H1 (cell line): ENCODE measurements around the gene KRTAP10-2. TPM values are rescaled to one million over a fixed set of nuclear protein-coding genes. Genes with fewer than 3 reads are reported as not detected.
A peak's percentile ranks its signal among the peaks of the same experiment; 100 is the strongest.

Source experiments
- CTCF ChIA-PET: fragments of 300-600 bp; sonication (Branson Sonifier 250); formaldehyde crosslinking; loops from one replicate; lab custom pipeline; 2021; ENCODE audit not compliant: partially characterized antibody; lab: Charles Lee
- POLR2A ChIA-PET: fragments of 300-600 bp; sonication (Branson Sonifier 250); formaldehyde crosslinking; loops from one replicate; lab custom pipeline; 2021; ENCODE audit warnings: inconsistent platforms; ENCODE audit not compliant: partially characterized antibody; lab: Charles Lee
- DNase-seq, 2 experiments: peaks; one replicate each; pipeline versions ENCODE4 v3.0.0 to v3.0.0-alpha.2; 2010 to 2022; ENCODE audit warnings: low spot score in 2 of 2, low read depth in 1 of 2, mixed read lengths in 1 of 2
- FAIRE-seq: peaks from 2 replicates; lab custom pipeline; 2011; peaks lifted over from hg19 to GRCh38; lab: Jason Lieb, UNC
- H2AFZ ChIP-seq: 2 replicates; pipeline ENCODE4 v1.8.1; 2012; ENCODE audit warnings: low read length, inconsistent platforms
- H2AK5ac ChIP-seq: 2 replicates; pipeline ENCODE4 v1.6.1; 2013; ENCODE audit warnings: low read depth, low read length
- H2BK120ac ChIP-seq: replicated peaks from 2 replicates; pipeline ENCODE3; 2013; ENCODE audit warnings: low read depth, low read length, inconsistent platforms
- H2BK12ac ChIP-seq: 2 replicates; pipeline ENCODE4 v1.6.1; 2013; ENCODE audit warnings: low read depth, low read length
- H2BK15ac ChIP-seq: 2 replicates; pipeline ENCODE4 v1.6.1; 2013; ENCODE audit warnings: low read length
- H2BK20ac ChIP-seq: 2 replicates; pipeline ENCODE4 v1.6.1; 2013; ENCODE audit warnings: low read length
- H2BK5ac ChIP-seq: 2 replicates; pipeline ENCODE4 v1.6.1; 2013; ENCODE audit warnings: low read depth, low read length
- H3K14ac ChIP-seq: 2 replicates; pipeline ENCODE4 v1.6.1; 2013; ENCODE audit warnings: inconsistent platforms; ENCODE audit not compliant: insufficient read length
- H3K18ac ChIP-seq: 2 replicates; pipeline ENCODE4 v1.6.1; 2013; ENCODE audit warnings: low read length; ENCODE audit errors: extremely low read depth
- H3K23ac ChIP-seq: 2 replicates; pipeline ENCODE4 v1.6.1; 2013; ENCODE audit warnings: inconsistent platforms; ENCODE audit not compliant: insufficient read length
- H3K23me2 ChIP-seq: 2 replicates; pipeline ENCODE4 v1.6.1; 2013; ENCODE audit warnings: low read depth, low read length
- H3K27ac ChIP-seq: 2 replicates; pipeline ENCODE4 v1.6.1; 2011; ENCODE audit warnings: low read depth, low read length, inconsistent platforms
- H3K27me3 ChIP-seq, 4 experiments: replicated peaks in 1 of 4; 1 replicate in 1 of 4; 2 replicates in 3 of 4; pipeline versions ENCODE4 v1.6.1 to v1.8.1; 2011 to 2013; ENCODE audit warnings: low read length in 3 of 4, mild to moderate bottlenecking in 3 of 4, inconsistent platforms in 2 of 4, mixed read lengths in 2 of 4, moderate library complexity in 1 of 4; ENCODE audit not compliant: control insufficient read depth in 3 of 4, insufficient read depth in 3 of 4; ENCODE audit errors: extremely low read depth in 1 of 4
- H3K36me3 ChIP-seq, 4 experiments: 2 replicates each; pipeline versions ENCODE4 v1.6.1 to v1.8.1; 2011 to 2013; ENCODE audit warnings: mild to moderate bottlenecking in 4 of 4, low read length in 3 of 4, moderate library complexity in 2 of 4, control low read depth in 1 of 4, inconsistent platforms in 1 of 4; ENCODE audit not compliant: insufficient read depth in 4 of 4, control insufficient read depth in 2 of 4
- H3K4ac ChIP-seq: replicated peaks from 2 replicates; pipeline ENCODE3; 2013; ENCODE audit warnings: low read length, low read depth, mixed read lengths, inconsistent platforms; ENCODE audit not compliant: insufficient read length
- H3K4me1 ChIP-seq, 4 experiments: replicated peaks in 1 of 4; 1 replicate in 1 of 4; 2 replicates in 3 of 4; pipeline versions ENCODE4 v1.6.1 to v1.8.1; 2011 to 2013; ENCODE audit warnings: low read length in 3 of 4, inconsistent platforms in 2 of 4, mixed read lengths in 1 of 4; ENCODE audit not compliant: insufficient read depth in 4 of 4, control insufficient read depth in 3 of 4
- H3K4me2 ChIP-seq, 2 experiments: 2 replicates each; pipeline versions ENCODE4 v1.6.1 to v1.8.1; 2011 to 2013; ENCODE audit warnings: low read depth in 2 of 2, low read length in 2 of 2, control low read depth in 1 of 2, inconsistent platforms in 1 of 2, mild to moderate bottlenecking in 1 of 2; ENCODE audit not compliant: insufficient read depth in 1 of 2
- H3K4me3 ChIP-seq, 4 experiments: fragments of 200-600, 300-600 bp in 1 of 4; sonication (generic), shearing (Covaris generic), sonication (Bioruptor Twin) in 1 of 4; 2 replicates each; pipeline versions ENCODE4 v1.5.1 to v1.8.1; 2011 to 2016; ENCODE audit warnings: low read length in 4 of 4, low read depth in 3 of 4, control low read depth in 2 of 4, inconsistent platforms in 2 of 4, mild to moderate bottlenecking in 2 of 4, mixed read lengths in 1 of 4, moderate library complexity in 1 of 4; ENCODE audit not compliant: insufficient read depth in 2 of 4; ENCODE audit errors: extremely low read depth in 1 of 4
- H3K56ac ChIP-seq: replicated peaks from 2 replicates; pipeline ENCODE3; 2013; ENCODE audit warnings: low read depth, mild to moderate bottlenecking, mixed read lengths, low read length, inconsistent platforms; ENCODE audit not compliant: insufficient read length
- H3K79me1 ChIP-seq: 2 replicates; pipeline ENCODE4 v1.6.1; 2013; ENCODE audit warnings: low read depth, low read length, control low read depth
- H3K79me2 ChIP-seq, 2 experiments: 2 replicates each; pipeline versions ENCODE4 v1.6.1 to v1.8.1; 2012 to 2013; ENCODE audit warnings: low read length in 2 of 2, mild to moderate bottlenecking in 2 of 2, inconsistent platforms in 1 of 2; ENCODE audit not compliant: insufficient read depth in 2 of 2, control insufficient read depth in 1 of 2
- H3K9ac ChIP-seq, 4 experiments: replicated peaks in 1 of 4; 1 replicate in 1 of 4; 2 replicates in 3 of 4; pipeline versions ENCODE4 v1.6.1 to v1.8.1; 2011 to 2013; ENCODE audit warnings: low read depth in 3 of 4, low read length in 3 of 4, control low read depth in 2 of 4, mild to moderate bottlenecking in 2 of 4, moderate library complexity in 2 of 4, inconsistent platforms in 1 of 4; ENCODE audit errors: extremely low read depth in 1 of 4
- H3K9me3 ChIP-seq, 2 experiments: 2 replicates each; pipeline versions ENCODE4 v1.6.1 to v1.8.1; 2012 to 2013; ENCODE audit warnings: mild to moderate bottlenecking in 2 of 2, moderate library complexity in 2 of 2, control low read depth in 1 of 2, inconsistent platforms in 1 of 2, low read depth in 1 of 2, low read length in 1 of 2, mixed read lengths in 1 of 2; ENCODE audit not compliant: insufficient read depth in 2 of 2
- H4K20me1 ChIP-seq, 2 experiments: replicated peaks in 1 of 2; 2 replicates each; pipeline versions ENCODE3 to v1.8.1; 2011 to 2013; ENCODE audit warnings: inconsistent platforms in 2 of 2, low read length in 2 of 2, mild to moderate bottlenecking in 1 of 2; ENCODE audit not compliant: insufficient read depth in 2 of 2, control insufficient read depth in 1 of 2
- H4K5ac ChIP-seq: 2 replicates; pipeline ENCODE4 v1.6.1; 2013; ENCODE audit warnings: low read length, low read depth, mixed read lengths, inconsistent platforms; ENCODE audit not compliant: insufficient read length
- H4K8ac ChIP-seq: 2 replicates; pipeline ENCODE4 v1.8.0; 2013; ENCODE audit warnings: mild to moderate bottlenecking, moderate library complexity, low read length, inconsistent platforms; ENCODE audit not compliant: insufficient read depth; ENCODE audit errors: extremely low read depth
- H4K91ac ChIP-seq: replicated peaks from 2 replicates; pipeline ENCODE3; 2013; ENCODE audit warnings: low read length, mixed read lengths, inconsistent platforms; ENCODE audit not compliant: insufficient read length
- BRCA1 ChIP-seq: IDR thresholded peaks from 2 replicates; pipeline ENCODE4 v1.6.1; 2012; ENCODE audit warnings: low read depth, low read length, improper control_type of control experiment
- CHD2 ChIP-seq: IDR thresholded peaks from 2 replicates; pipeline ENCODE4 v1.6.1; 2012; ENCODE audit warnings: low read length, improper control_type of control experiment
- PHF8 ChIP-seq: fragments of 200-600 bp; sonication (generic); conservative IDR thresholded peaks from 2 replicates; pipeline ENCODE4 v1.7.1; 2012; ENCODE audit warnings: low read depth, mild to moderate bottlenecking, inconsistent platforms, low read length, moderate library complexity
- WGBS, 2 experiments: shearing (Covaris generic) in 1 of 2; methylation state at CpG; one replicate each; pipeline versions ENCODE4 v1.1.6 to v1.1.7; 2013 to 2015; ENCODE audit warnings: low lambda C conversion rate in 2 of 2, mixed read lengths in 2 of 2, inconsistent platforms in 1 of 2, low coverage in 1 of 2, missing lambda C conversion rate in 1 of 2; ENCODE audit not compliant: insufficient replicate concordance in 2 of 2, insufficient coverage in 1 of 2, insufficient read length in 1 of 2; ENCODE audit errors: extremely low coverage in 1 of 2, missing lambda C conversion rate in 1 of 2; 5-methylcytosine and 5-hydroxymethylcytosine counted together
- polyA plus RNA-seq, 7 experiments: library from polyadenylated mRNA; depleted of rRNA in 3 of 7; stranded (reverse) in 5 of 7; unstranded in 2 of 7; fragments of >200 nt in 5 of 7; fragments of 200-250 nt in 2 of 7; gene quantifications; 1 replicate in 5 of 7; 2 replicates in 1 of 7; 4 replicates in 1 of 7; pipeline versions ENCODE4 v1.2.1 to v1.2.3, GENCODE V29; 2011 to 2013; ENCODE audit warnings: missing spikeins in 2 of 7, mixed read lengths in 2 of 7
- total RNA-seq: library from RNA; stranded (reverse); fragmentation: NEBNext Ultra II Directional; extraction: Animal tissue kit (Norgen Biotek cat#: 25700); gene quantifications from 2 replicates; pipeline ENCODE4 v1.2.1, GENCODE V29; 2021

KRTAP10-2 gene
- total and polyA plus RNA-seq, 2 of the 8 experiments (the other 6 are each of a cell fraction or from before 2014, with no cell fraction given), result 0.11 TPM; not detected in 1

DNA sequence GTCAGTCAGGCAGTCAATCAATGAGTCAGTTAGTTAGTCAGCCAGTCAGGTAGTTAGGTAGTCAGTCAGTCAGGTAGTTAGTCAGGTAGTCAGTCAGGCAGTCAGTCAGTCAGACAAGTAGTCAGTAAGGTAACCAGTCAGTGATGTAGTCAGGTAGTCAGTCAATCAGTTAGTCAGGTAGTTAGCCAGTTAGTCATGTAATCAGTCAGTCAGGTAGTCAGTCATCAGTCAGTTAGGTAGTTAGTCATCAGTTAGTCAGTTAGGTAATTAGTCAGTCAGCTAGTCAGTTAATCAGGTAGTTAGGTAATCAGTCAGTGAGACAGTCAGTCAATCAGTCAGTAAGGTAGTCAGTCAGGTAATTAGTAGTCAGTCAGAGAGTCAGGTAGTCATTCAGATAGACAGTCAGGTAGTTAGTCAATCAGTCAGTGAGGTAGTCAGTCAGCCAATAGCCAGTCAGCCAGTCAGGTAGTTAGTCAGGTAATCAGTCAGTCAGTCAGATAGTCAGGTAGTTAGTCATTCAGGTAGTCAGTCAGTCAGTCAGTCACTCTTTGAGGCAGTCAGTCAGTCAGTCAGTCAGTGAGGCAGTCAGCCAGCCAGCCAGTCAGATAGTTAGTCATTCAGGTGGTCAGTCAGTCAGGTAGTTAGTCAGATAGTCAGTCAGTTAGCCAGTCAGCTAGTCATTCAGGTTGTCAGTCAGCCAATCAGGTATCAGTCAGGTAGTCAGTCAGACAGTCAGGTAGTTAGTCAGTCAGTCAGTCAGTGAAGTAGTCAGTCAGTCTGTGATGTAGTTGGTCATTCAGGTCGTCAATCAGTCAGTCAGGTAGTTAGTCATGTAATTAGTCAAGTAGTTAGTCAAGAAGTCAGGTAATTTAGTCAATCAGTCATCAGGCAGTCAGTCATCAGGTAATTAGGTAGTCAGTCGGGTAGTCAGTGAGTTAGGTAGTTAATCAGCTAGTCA is 26.6 kb downstream of the KRTAP10-2 start:
- Histone ChIP-seq H2BK5ac (peak overlapping the region; percentile 52; the same call in 1 of the 2 replicates), H2BK15ac (peak overlapping the region; percentile 95; the same call in 1 of the 2 replicates), H3K9me3 (peaks cover 0 to 15% of the 10 kb centered on the region in 2 experiments; a peak in 2 of 4 replicates), H3K9ac (no peak overlapping the region), H3K4me2 (no peak overlapping the region), H3K14ac (no peak overlapping the region), H3K23ac (no peak overlapping the region), H4K8ac (no peak overlapping the region), H2AFZ (no peak overlapping the region), H3K23me2 (peaks cover 12% of the 10 kb centered on the region; the same call in 1 of the 2 replicates), H3K27me3 (peaks cover 0 to 3% (median 0%) of the 10 kb centered on the region in 4 experiments; a peak in 1 of 7 replicates), H3K4me3 (no peak overlapping the region), H3K4ac (no peak overlapping the region), H2BK12ac (0 out of 2 replicates have a peak overlapping the region, but pooled peaks have one; percentile 87), H2BK120ac (no peak overlapping the region), H3K18ac (no peak overlapping the region; the same call in 1 of the 2 replicates), H3K79me1 (peaks cover 3% of the 10 kb centered on the region; the same call in 1 of the 2 replicates), H3K56ac (no peak overlapping the region)
- FAIRE-seq (no peak), DNase-seq (no peak)
- POLR2A ChIA-PET, result no interaction called here
- no peak for TF ChIP-seq CHD2
- no peak for TF ChIP-seq PHF8
- TF ChIP-seq BRCA1, result 0 out of 2 replicates have a peak, but pooled peaks have one; percentile 6
- TF ChIP-seq, all 59 proteins: peak for 1
- no peak overlapping the region for H4K5ac ChIP-seq
- CTCF ChIA-PET, result interaction anchor here (1.3 to 1.6 kb wide), 2 partner anchors 14 to 55 kb away, joined by 3 to 5 read pairs; no protein-coding TSS in a partner anchor
- H2AK5ac ChIP-seq, result peak overlapping the region; percentile 75
- H3K27ac ChIP-seq, result no peak overlapping the region
- H2BK20ac ChIP-seq, result no peak overlapping the region; the same call in 1 of the 2 replicates
- no peaks in the 10 kb centered on the region for H4K20me1 ChIP-seq
- 73% methylated on average over 2 of the region's 2 CpGs; no CpG with 5 or more reads in 1 of the 2 experiments for WGBS, 2 experiments
- H4K91ac ChIP-seq, result no peak overlapping the region
- H3K36me3 ChIP-seq, result no peaks in the 10 kb centered on the region
- no peaks in the 10 kb centered on the region for H3K79me2 ChIP-seq
- H3K4me1 ChIP-seq, result no peaks in the 10 kb centered on the region; a peak in 1 of 7 replicates
